ENCODE results near the gene ACP3.

DNA sequence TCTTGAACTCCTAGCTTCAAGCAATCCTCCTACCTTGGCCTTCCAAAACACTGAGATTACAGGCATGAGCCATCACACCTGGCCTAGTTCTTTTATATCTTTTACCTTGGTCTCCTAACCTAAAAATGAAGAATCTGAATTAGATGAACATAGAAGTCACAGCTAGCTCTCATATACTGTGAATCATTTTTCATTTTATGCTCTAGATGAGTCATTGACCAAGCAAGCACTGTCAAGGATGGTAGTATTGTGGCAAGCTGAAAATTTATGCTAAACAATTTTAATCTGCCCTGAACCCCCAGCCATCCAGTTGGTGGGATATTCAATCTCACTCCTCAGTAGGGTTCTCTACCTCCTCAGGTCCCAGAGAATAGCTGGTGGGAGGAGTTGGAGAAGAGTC lies 51.8 kb downstream of the ACP3 start:
- TF ChIP-seq, protein P1, sequence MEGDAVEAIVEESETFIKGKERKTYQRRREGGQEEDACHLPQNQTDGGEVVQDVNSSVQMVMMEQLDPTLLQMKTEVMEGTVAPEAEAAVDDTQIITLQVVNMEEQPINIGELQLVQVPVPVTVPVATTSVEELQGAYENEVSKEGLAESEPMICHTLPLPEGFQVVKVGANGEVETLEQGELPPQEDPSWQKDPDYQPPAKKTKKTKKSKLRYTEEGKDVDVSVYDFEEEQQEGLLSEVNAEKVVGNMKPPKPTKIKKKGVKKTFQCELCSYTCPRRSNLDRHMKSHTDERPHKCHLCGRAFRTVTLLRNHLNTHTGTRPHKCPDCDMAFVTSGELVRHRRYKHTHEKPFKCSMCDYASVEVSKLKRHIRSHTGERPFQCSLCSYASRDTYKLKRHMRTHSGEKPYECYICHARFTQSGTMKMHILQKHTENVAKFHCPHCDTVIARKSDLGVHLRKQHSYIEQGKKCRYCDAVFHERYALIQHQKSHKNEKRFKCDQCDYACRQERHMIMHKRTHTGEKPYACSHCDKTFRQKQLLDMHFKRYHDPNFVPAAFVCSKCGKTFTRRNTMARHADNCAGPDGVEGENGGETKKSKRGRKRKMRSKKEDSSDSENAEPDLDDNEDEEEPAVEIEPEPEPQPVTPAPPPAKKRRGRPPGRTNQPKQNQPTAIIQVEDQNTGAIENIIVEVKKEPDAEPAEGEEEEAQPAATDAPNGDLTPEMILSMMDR (IDR thresholded peaks at IDR 0.05): no peak
- no peak for TF ChIP-seq POLR2A (IDR thresholded peaks at IDR 0.05)
